ENCODE results near the gene MAP2. TPM values are rescaled to one million over a fixed set of nuclear protein-coding genes. Genes with fewer than 3 reads are reported as not detected.

MAP2 gene
- total RNA-seq, 1 experiment from 2014 or later: 7.4 TPM

DNA sequence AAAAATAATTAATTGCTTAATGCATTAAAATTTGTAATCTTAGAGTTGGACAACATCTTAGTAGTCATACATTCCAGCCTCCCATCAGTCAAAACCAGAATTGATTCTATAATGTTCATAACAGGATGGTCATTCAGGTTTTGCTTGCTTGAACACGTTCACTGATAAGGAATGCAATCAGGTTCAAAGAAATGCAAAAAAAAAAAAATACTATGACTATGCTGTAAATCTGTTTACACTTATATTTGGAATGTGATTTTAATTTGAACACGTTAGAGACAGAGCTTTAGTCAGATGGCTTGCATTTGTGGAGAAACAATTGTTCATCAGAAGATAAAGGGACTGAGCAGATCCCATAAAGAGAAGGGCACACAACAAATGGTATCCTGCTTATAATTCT, 216.5 kb downstream of the MAP2 start:
- H4K20me1 ChIP-seq (ENCODE audit: insufficient read depth): no peaks in the 10 kb centered on the region
- no peaks in the 10 kb centered on the region for H3K27me3 ChIP-seq (ENCODE audit: insufficient read depth, low read length)
- ChIA-PET CTCF (no interaction called here), POLR2A (no interaction called here), RAD21 (ENCODE audit: low non-redundant PET in 1 of 2, low total read pairs in 2 of 2, uncharacterized antibody in 2 of 2, unreplicated experiment in 2 of 2) (no interaction called here)
- intact Hi-C loops (cut with micrococcal nuclease): no loop called here
- BruUV-seq (replicated peaks): no TSS peak
- H3K79me2 ChIP-seq (ENCODE audit: insufficient read depth, low read length): no peaks in the 10 kb centered on the region
- DNase-seq (ENCODE audit: low read depth, low spot score) (no peak), ATAC-seq (0 out of 2 replicates have a peak, but pooled peaks have one; percentile 20)
- H3K4me3 ChIP-seq (replicated peaks in 1 of 2; ENCODE audit: low read depth in 1 of 2, low read length in 2 of 2): no peak overlapping the region
- no peak overlapping the region for H2AFZ ChIP-seq (ENCODE audit: low read depth, low read length, poor library complexity, severe bottlenecking)
- peaks cover 21 to 56% of the 10 kb centered on the region in 2 experiments for H3K4me1 ChIP-seq (ENCODE audit: control insufficient read depth in 1 of 2, insufficient read depth in 2 of 2, low read length in 2 of 2)
- H3K9me2 ChIP-seq (ENCODE audit: insufficient read depth): no peaks in the 10 kb centered on the region
- H3K4me2 ChIP-seq (ENCODE audit: low read length): peak overlapping the region; percentile 36
- TF ChIP-seq FOSL1 (IDR thresholded peaks at IDR 0.05; ENCODE audit: low read depth) (no peak; the same call in 1 of the 2 replicates), POLR2A (IDR thresholded peaks at IDR 0.05; ENCODE audit: borderline replicate concordance, extremely low read depth, insufficient read depth, insufficient read length) (no peak), REST (IDR thresholded peaks at IDR 0.05; ENCODE audit: low read depth) (no peak), SIN3A (IDR thresholded peaks at IDR 0.05; ENCODE audit: low read depth) (no peak), TCF7L2 (IDR thresholded peaks at IDR 0.05; ENCODE audit: borderline replicate concordance, extremely low read depth, insufficient read depth, insufficient read length) (no peak), EGR1 (IDR thresholded peaks at IDR 0.05; ENCODE audit: low read depth) (no peak), SRF (IDR thresholded peaks at IDR 0.05; ENCODE audit: low read depth) (no peak), ZFX (IDR thresholded peaks at IDR 0.05) (no peak), EZH2 (IDR thresholded peaks at IDR 0.05) (no peak), CBX3 (IDR thresholded peaks at IDR 0.05; ENCODE audit: low read depth) (no peak), POLR2AphosphoS5 (IDR thresholded peaks at IDR 0.05; ENCODE audit: low read depth, low read length) (no peak), EZH2phosphoT487 (IDR thresholded peaks at IDR 0.05; ENCODE audit: borderline replicate concordance) (no peak), JUND (IDR thresholded peaks at IDR 0.05) (no peak), YY1 (IDR thresholded peaks at IDR 0.05; ENCODE audit: extremely low read depth, insufficient replicate concordance, low read depth, low read length) (no peak)
- H3K9me3 ChIP-seq (ENCODE audit: control insufficient read depth in 1 of 2, insufficient read depth in 1 of 2, low read depth in 1 of 2, low read length in 2 of 2): no peaks in the 10 kb centered on the region
- no peak overlapping the region for H3K27ac ChIP-seq (ENCODE audit: low read depth, low read length)
- no peaks in the 10 kb centered on the region for H3K36me3 ChIP-seq (ENCODE audit: control insufficient read depth in 1 of 2, insufficient read depth in 2 of 2, low read length in 2 of 2)
- H3K9ac ChIP-seq (ENCODE audit: low read length): no peak overlapping the region
